Pancreas (tissue), 10 donors: ENCODE results near the gene SHC4. TPM values are rescaled to one million over a fixed set of nuclear protein-coding genes. Genes with fewer than 3 reads are reported as not detected.

Experiments used
- ATAC-seq, 4 donors: fragments of 200-7000 bp; cut with Tn5 transposase; one replicate each; pipeline versions ENCODE4 v1.8.0 to v1.9.1; 2020; ENCODE audit warnings: mild to moderate bottlenecking in 4 of 4, moderate library complexity in 4 of 4
- DNase-seq, 6 donors: peaks; one replicate each; pipeline ENCODE4 v3.0.0-alpha.2; 2020
- FAIRE-seq: peaks from 2 replicates; lab custom pipeline; 2012; peaks lifted over from hg19 to GRCh38; lab: Jason Lieb, UNC
- H3K27ac ChIP-seq, 4 donors: fragments of 200-600 bp; sonication (generic); 1 replicate in 3 of 4; 2 replicates in 1 of 4; pipeline versions ENCODE4 v1.5.0 to v1.8.0; 2020
- H3K27me3 ChIP-seq, 4 donors: fragments of 200-600 bp; one replicate each; pipeline ENCODE4 v1.8.0; 2021
- H3K36me3 ChIP-seq, 3 donors: fragments of 200-600 bp; sonication (generic) in 1 of 3; one replicate each; pipeline versions ENCODE4 v1.5.0 to v1.8.0; 2020 to 2021
- H3K4me1 ChIP-seq, 3 donors: fragments of 200-600 bp; one replicate each; pipeline ENCODE4 v1.8.0; 2021
- H3K4me3 ChIP-seq, 4 donors: fragments of 200-600 bp; sonication (generic) in 2 of 4; one replicate each; pipeline versions ENCODE4 v1.5.0 to v1.8.0; 2020 to 2021
- H3K9me3 ChIP-seq, 4 donors: fragments of 200-600 bp; one replicate each; pipeline ENCODE4 v1.8.0; 2021
- WGBS, 2 donors: extraction: QIAGEN DNeasy Blood & Tissue Kit; methylation state at CpG; one replicate each; pipeline ENCODE4 v1.1.7; 2013; 5-methylcytosine and 5-hydroxymethylcytosine counted together
- intact Hi-C, 3 donors: fragments of 100-400 bp; cut with DNase I; formaldehyde crosslinking; loops; one replicate each; pipeline versions ENCODE4 v1.11.1 to v1.14.2; 2022
- polyA plus RNA-seq, 2 donors: library from polyadenylated mRNA; stranded (reverse); fragments of 200-250 nt; gene quantifications; one replicate each; pipeline ENCODE4 v1.2.3, GENCODE V29; 2013
- total RNA-seq, 6 donors: library from RNA; stranded (reverse); fragmentation: NEBNext Ultra II Directional in 4 of 6; extraction: Animal tissue kit (Norgen Biotek cat#: 25700) in 4 of 6; gene quantifications; one replicate each; pipeline versions ENCODE4 v1.2.1 to v1.2.4, GENCODE V29; 2021 to 2023
- TF ChIP-seq, protein P1 (sequence below), 4 donors: fragments of 200-600 bp; sonication (generic) in 3 of 4; IDR thresholded peaks; one replicate each; pipeline versions ENCODE4 v1.5.0 to v1.8.0; 2021; ENCODE audit warnings: antibody characterized with exemption in 4 of 4
- donor health status: healthy with polysubstance abuse.
- donor health status: DM: no; HTN: no; CAD: no; lungs with moderate emphysema.
- donor health status: DM: no; HTN: no; CAD: no.
- donor health status: control.
- donor health status: control.
- donor health status: Bipolar disorder and iron deficiency.
- donor health status: DM: yes; HTN: yes; CAD: no.
- donor health status: DM: no; HTN: no; CAD: no.
- donor health status: DM: no; HTN: no; CAD: no.
- donor health status: DM: yes; HTN: yes; CAD: no.

The SHC4 gene
- total and polyA plus RNA-seq, 8 donors: 0.03 to 0.24 (median 0.17) TPM; not detected in 1

DNA sequence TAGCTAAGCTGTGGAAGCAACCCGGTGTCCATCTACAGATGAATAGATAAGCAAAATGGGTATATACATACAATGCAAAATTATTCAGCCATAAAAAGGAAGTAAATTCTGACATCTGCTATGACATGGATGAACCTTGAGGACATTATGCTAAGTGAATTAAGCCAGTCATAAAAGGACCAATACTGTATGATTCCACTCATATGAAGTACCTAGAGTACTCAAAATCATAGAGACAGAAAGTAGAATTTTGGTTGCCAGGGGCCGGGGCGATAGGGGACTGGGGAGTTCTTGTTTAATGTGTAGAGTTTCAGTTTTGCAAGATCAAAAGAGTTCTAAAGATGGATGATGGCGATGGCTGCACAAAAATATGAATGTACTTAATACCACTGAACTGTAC is 75.5 kb downstream of the SHC4 start:
- TF ChIP-seq, protein P1, sequence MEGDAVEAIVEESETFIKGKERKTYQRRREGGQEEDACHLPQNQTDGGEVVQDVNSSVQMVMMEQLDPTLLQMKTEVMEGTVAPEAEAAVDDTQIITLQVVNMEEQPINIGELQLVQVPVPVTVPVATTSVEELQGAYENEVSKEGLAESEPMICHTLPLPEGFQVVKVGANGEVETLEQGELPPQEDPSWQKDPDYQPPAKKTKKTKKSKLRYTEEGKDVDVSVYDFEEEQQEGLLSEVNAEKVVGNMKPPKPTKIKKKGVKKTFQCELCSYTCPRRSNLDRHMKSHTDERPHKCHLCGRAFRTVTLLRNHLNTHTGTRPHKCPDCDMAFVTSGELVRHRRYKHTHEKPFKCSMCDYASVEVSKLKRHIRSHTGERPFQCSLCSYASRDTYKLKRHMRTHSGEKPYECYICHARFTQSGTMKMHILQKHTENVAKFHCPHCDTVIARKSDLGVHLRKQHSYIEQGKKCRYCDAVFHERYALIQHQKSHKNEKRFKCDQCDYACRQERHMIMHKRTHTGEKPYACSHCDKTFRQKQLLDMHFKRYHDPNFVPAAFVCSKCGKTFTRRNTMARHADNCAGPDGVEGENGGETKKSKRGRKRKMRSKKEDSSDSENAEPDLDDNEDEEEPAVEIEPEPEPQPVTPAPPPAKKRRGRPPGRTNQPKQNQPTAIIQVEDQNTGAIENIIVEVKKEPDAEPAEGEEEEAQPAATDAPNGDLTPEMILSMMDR (IDR thresholded peaks at IDR 0.05): no peak
- FAIRE-seq: no peak

DNA sequence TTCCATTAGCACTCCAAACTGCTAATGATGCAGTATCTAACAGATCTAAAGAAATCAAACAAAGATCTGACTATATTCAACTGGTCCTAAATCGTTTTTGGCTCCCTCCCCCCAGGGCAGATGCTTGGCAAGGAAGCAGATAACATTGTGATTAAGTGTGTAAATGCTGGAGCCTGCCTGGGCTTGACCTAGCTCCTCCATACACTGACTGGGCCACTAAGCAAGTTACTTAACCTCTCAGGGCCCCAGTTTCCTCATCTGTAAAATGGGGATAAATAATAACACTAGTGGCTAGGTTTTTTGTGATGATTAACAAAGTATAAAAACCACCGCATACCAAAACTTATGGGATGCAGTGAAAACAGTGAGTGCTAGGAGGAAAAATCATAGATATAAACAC is 76.6 kb downstream of the SHC4 start:
- no peak for DNase-seq
- WGBS, 2 donors: 45 to 51% methylated on average over 2 of the region's 2 CpGs
- Histone ChIP-seq H3K36me3 (no peaks in the 10 kb centered on the region), H3K27ac (no peak overlapping the region), H3K27me3 (peaks cover 0 to 4% (median 0%) of the 10 kb centered on the region in 4 donors), H3K4me1 (no peaks in the 10 kb centered on the region), H3K9me3 (no peaks in the 10 kb centered on the region), H3K4me3 (no peak overlapping the region)
- no peak for FAIRE-seq
- intact Hi-C loops: no loop called here
- TF ChIP-seq, protein P1 (IDR thresholded peaks at IDR 0.05): no peak
- ATAC-seq: no peak

More for the DNA sequence above, 75.5 kb downstream of the SHC4 start:
- intact Hi-C loops: no loop called here
- H3K27me3 ChIP-seq: peaks cover 0 to 4% (median 0%) of the 10 kb centered on the region in 4 donors
- no peak overlapping the region for H3K4me3 ChIP-seq
- 83 to 91% methylated on average over 4 of the region's 4 CpGs for WGBS, 2 donors
- H3K36me3 ChIP-seq: no peaks in the 10 kb centered on the region
- no peak overlapping the region for H3K27ac ChIP-seq
- no peaks in the 10 kb centered on the region for H3K9me3 ChIP-seq
- no peaks in the 10 kb centered on the region for H3K4me1 ChIP-seq
- DNase-seq (no peak), ATAC-seq (no peak)

DNA sequence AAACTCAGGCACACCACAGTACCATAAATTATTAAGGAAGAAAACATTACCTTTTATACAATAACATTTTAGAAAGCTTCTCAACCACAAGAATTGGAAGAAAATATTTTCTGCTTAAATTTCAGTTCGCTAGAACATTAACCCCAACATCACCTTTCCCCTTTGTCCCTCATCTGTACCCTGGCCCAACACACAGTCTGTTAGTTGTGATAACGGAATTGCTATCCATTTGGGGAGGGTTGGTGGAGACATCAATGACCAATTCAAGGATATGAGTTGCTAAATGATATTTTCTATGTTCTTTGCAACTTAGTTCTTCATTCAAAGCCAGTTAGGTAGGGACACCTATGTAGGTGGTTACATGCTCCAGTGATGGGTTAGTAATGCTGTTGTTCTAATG is 80.0 kb downstream of the SHC4 start:
- FAIRE-seq (no peak), ATAC-seq (no peak), DNase-seq (no peak)
- Histone ChIP-seq H3K4me1 (peaks cover 0 to 12% (median 11%) of the 10 kb centered on the region in 3 donors), H3K9me3 (no peaks in the 10 kb centered on the region), H3K27me3 (peaks cover 0 to 4% (median 0%) of the 10 kb centered on the region in 4 donors), H3K36me3 (no peaks in the 10 kb centered on the region), H3K4me3 (no peak overlapping the region), H3K27ac (no peak overlapping the region)
- WGBS, 2 donors: 59 to 64% methylated on average over 2 of the region's 2 CpGs
- TF ChIP-seq, protein P1 (IDR thresholded peaks at IDR 0.05): no peak
- intact Hi-C loops: no loop called here

DNA sequence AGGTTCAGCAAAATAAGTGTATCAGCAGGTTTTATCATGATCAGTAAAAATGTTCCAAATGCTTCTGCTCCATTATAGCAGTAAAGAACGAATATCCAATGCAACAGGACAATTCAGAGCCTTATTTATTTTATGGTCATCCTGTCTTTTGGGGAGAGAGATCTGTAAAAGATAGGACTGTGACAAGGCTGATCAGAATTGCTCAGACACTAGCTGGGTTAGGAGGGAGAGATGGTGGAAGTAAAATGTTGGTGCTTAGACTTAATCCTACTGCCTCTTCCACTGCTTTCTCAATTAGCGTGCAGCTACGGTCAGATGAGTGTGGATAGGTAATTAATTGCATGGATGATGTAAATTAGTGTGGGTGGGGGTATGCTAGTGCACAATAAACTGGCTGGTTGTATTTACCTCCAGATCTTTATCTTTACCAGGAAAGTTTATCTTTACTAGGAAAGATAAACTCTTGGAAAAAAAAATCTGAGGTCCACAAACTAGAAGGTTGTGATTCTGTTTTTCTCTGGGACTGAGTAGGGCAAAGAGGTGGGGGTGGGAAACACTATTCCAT is 83.6 kb downstream of the SHC4 start:
- DNase-seq (no peak), FAIRE-seq (no peak), ATAC-seq (no peak)
- H3K4me3 ChIP-seq: no peak overlapping the region
- TF ChIP-seq, protein P1 (IDR thresholded peaks at IDR 0.05): no peak
- no peak overlapping the region for H3K27ac ChIP-seq
- no peaks in the 10 kb centered on the region for H3K27me3 ChIP-seq
- peaks cover 0 to 12% (median 12%) of the 10 kb centered on the region in 3 donors for H3K4me1 ChIP-seq
- no peaks in the 10 kb centered on the region for H3K9me3 ChIP-seq
- H3K36me3 ChIP-seq: no peaks in the 10 kb centered on the region
- intact Hi-C loops: no loop called here
- WGBS, 2 donors: 66 to 67% methylated on average over 3 of the region's 3 CpGs
